Measurements from ENCODE around the gene TAF1A. TPM values are rescaled to one million over a fixed set of nuclear protein-coding genes. Genes with fewer than 3 reads are reported as not detected.
"Not testable (repeated sequence)": the region's sequence is repeated elsewhere in the genome, so short reads cannot be mapped to it uniquely, and the experiment has no call there.

Gene TAF1A
- total and polyA plus RNA-seq, 4 donors = 3.1 to 12.5 (median 6.3) TPM

GRCh38 chr1:222610728-222611127, 21.0 kb upstream of the TAF1A start:
- Histone ChIP-seq H3K9me3 (ENCODE audit: control insufficient read depth, low read length) (no peaks in the 10 kb centered on the region), H3K27ac (ENCODE audit: low read depth in 1 of 2, low read length in 2 of 2) (no peak overlapping the region), H3K27me3 (ENCODE audit: control insufficient read depth in 1 of 2, insufficient read depth in 2 of 2, low read length in 1 of 2) (no peaks in the 10 kb centered on the region), H3K4me3 (ENCODE audit: low read length in 2 of 2) (no peak overlapping the region), H3K36me3 (ENCODE audit: control insufficient read depth in 1 of 2, insufficient read depth in 2 of 2, low read length in 1 of 2) (no peaks in the 10 kb centered on the region), H3K4me1 (ENCODE audit: control insufficient read depth in 1 of 2, insufficient read depth in 2 of 2, low read length in 2 of 2) (no peaks in the 10 kb centered on the region)
- intact Hi-C loops (cut with DNase I) = no loop called here
- WGBS, 2 donors = 78 to 88% methylated on average over 2 of the region's 2 CpGs
- ATAC-seq (ENCODE audit: low FRiP score) (no peak), DNase-seq (no peak)

- ATAC-seq (ENCODE audit: low FRiP score); H3K36me3 ChIP-seq (ENCODE audit: control insufficient read depth in 1 of 2, insufficient read depth in 2 of 2, low read length in 1 of 2); DNase-seq; H3K27me3 ChIP-seq (ENCODE audit: control insufficient read depth in 1 of 2, insufficient read depth in 2 of 2, low read length in 1 of 2); H3K9me3 ChIP-seq (ENCODE audit: control insufficient read depth, low read length); H3K27ac ChIP-seq (ENCODE audit: low read depth in 1 of 2, low read length in 2 of 2); intact Hi-C loops (cut with DNase I); H3K4me1 ChIP-seq (ENCODE audit: control insufficient read depth in 1 of 2, insufficient read depth in 2 of 2, low read length in 2 of 2); H3K4me3 ChIP-seq (ENCODE audit: low read length in 2 of 2): not testable (repeated sequence)
- 36 to 41% methylated on average over 1 of the region's 1 CpG for WGBS, 2 donors
These were observed 19.4 kb upstream of the TAF1A start for GRCh38 chr1:222609111-222609510.

- H3K4me1 ChIP-seq (ENCODE audit: control insufficient read depth in 1 of 2, insufficient read depth in 2 of 2, low read length in 2 of 2) = no peaks in the 10 kb centered on the region
- no peaks in the 10 kb centered on the region for H3K36me3 ChIP-seq (ENCODE audit: control insufficient read depth in 1 of 2, insufficient read depth in 2 of 2, low read length in 1 of 2)
- H3K27ac ChIP-seq (ENCODE audit: low read depth in 1 of 2, low read length in 2 of 2) = no peak overlapping the region
- H3K4me3 ChIP-seq (ENCODE audit: low read length in 2 of 2) = no peak overlapping the region
- intact Hi-C loops (cut with DNase I) = no loop called here
- WGBS, 2 donors = 59 to 71% methylated on average over 1 of the region's 1 CpG
- no peaks in the 10 kb centered on the region for H3K27me3 ChIP-seq (ENCODE audit: control insufficient read depth in 1 of 2, insufficient read depth in 2 of 2, low read length in 1 of 2)
- ATAC-seq (ENCODE audit: low FRiP score) (no peak), DNase-seq (no peak)
- H3K9me3 ChIP-seq (ENCODE audit: control insufficient read depth, low read length) = no peaks in the 10 kb centered on the region
These were observed 17.0 kb upstream of the TAF1A start for GRCh38 chr1:222606757-222607156.

- intact Hi-C loops (cut with DNase I) = no loop called here
- no peak overlapping the region for H3K27ac ChIP-seq (ENCODE audit: low read depth in 1 of 2, low read length in 2 of 2)
- H3K4me3 ChIP-seq (ENCODE audit: low read length in 2 of 2) = no peak overlapping the region
- ATAC-seq (ENCODE audit: low FRiP score) (no peak), DNase-seq (no peak)
- H3K9me3 ChIP-seq (ENCODE audit: control insufficient read depth, low read length) = no peaks in the 10 kb centered on the region
- H3K27me3 ChIP-seq (ENCODE audit: control insufficient read depth in 1 of 2, insufficient read depth in 2 of 2, low read length in 1 of 2) = no peaks in the 10 kb centered on the region
- WGBS, 2 donors = 65 to 78% methylated on average over 3 of the region's 3 CpGs
- no peaks in the 10 kb centered on the region for H3K4me1 ChIP-seq (ENCODE audit: control insufficient read depth in 1 of 2, insufficient read depth in 2 of 2, low read length in 2 of 2)
- H3K36me3 ChIP-seq (ENCODE audit: control insufficient read depth in 1 of 2, insufficient read depth in 2 of 2, low read length in 1 of 2) = no peaks in the 10 kb centered on the region
These were observed 11.5 kb upstream of the TAF1A start for GRCh38 chr1:222601257-222601656.

GRCh38 chr1:222600281-222600680, 10.5 kb upstream of the TAF1A start:
- no peaks in the 10 kb centered on the region for H3K27me3 ChIP-seq (ENCODE audit: control insufficient read depth in 1 of 2, insufficient read depth in 2 of 2, low read length in 1 of 2)
- no peak overlapping the region for H3K27ac ChIP-seq (ENCODE audit: low read depth in 1 of 2, low read length in 2 of 2)
- H3K9me3 ChIP-seq (ENCODE audit: control insufficient read depth, low read length) = no peaks in the 10 kb centered on the region
- 15 to 18% methylated on average over 1 of the region's 1 CpG for WGBS, 2 donors
- intact Hi-C loops (cut with DNase I) = no loop called here
- DNase-seq = no peak
- no peak for ATAC-seq (ENCODE audit: low FRiP score)
- no peaks in the 10 kb centered on the region for H3K36me3 ChIP-seq (ENCODE audit: control insufficient read depth in 1 of 2, insufficient read depth in 2 of 2, low read length in 1 of 2)
- no peak overlapping the region for H3K4me3 ChIP-seq (ENCODE audit: low read length in 2 of 2)
- no peaks in the 10 kb centered on the region for H3K4me1 ChIP-seq (ENCODE audit: control insufficient read depth in 1 of 2, insufficient read depth in 2 of 2, low read length in 2 of 2)

GRCh38 chr1:222596696-222597095, 7.0 kb upstream of the TAF1A start:
- Histone ChIP-seq H3K4me3 (ENCODE audit: low read length in 2 of 2) (no peak overlapping the region), H3K4me1 (ENCODE audit: control insufficient read depth in 1 of 2, insufficient read depth in 2 of 2, low read length in 2 of 2) (no peaks in the 10 kb centered on the region), H3K9me3 (ENCODE audit: control insufficient read depth, low read length) (no peaks in the 10 kb centered on the region), H3K36me3 (ENCODE audit: control insufficient read depth in 1 of 2, insufficient read depth in 2 of 2, low read length in 1 of 2) (no peaks in the 10 kb centered on the region), H3K27me3 (ENCODE audit: control insufficient read depth in 1 of 2, insufficient read depth in 2 of 2, low read length in 1 of 2) (no peaks in the 10 kb centered on the region), H3K27ac (ENCODE audit: low read depth in 1 of 2, low read length in 2 of 2) (no peak overlapping the region)
- DNase-seq (no peak), ATAC-seq (ENCODE audit: low FRiP score) (no peak)
- intact Hi-C loops (cut with DNase I) = no loop called here
- WGBS, 2 donors = 77 to 83% methylated on average over 4 of the region's 4 CpGs

GRCh38 chr1:222594789-222595188, 5.1 kb upstream of the TAF1A start:
- Histone ChIP-seq H3K36me3 (ENCODE audit: control insufficient read depth in 1 of 2, insufficient read depth in 2 of 2, low read length in 1 of 2) (no peaks in the 10 kb centered on the region), H3K4me1 (ENCODE audit: control insufficient read depth in 1 of 2, insufficient read depth in 2 of 2, low read length in 2 of 2) (no peaks in the 10 kb centered on the region), H3K27me3 (ENCODE audit: control insufficient read depth in 1 of 2, insufficient read depth in 2 of 2, low read length in 1 of 2) (no peaks in the 10 kb centered on the region), H3K27ac (ENCODE audit: low read depth in 1 of 2, low read length in 2 of 2) (no peak overlapping the region), H3K9me3 (ENCODE audit: control insufficient read depth, low read length) (no peaks in the 10 kb centered on the region), H3K4me3 (ENCODE audit: low read length in 2 of 2) (no peak overlapping the region)
- intact Hi-C loops (cut with DNase I) = no loop called here
- DNase-seq (no peak), ATAC-seq (ENCODE audit: low FRiP score) (no peak)
- 85 to 86% methylated on average over 3 of the region's 3 CpGs for WGBS, 2 donors

GRCh38 chr1:222592171-222592570, 2.4 kb upstream of the TAF1A start:
- ATAC-seq (ENCODE audit: low FRiP score) (no peak), DNase-seq (no peak)
- Histone ChIP-seq H3K36me3 (ENCODE audit: control insufficient read depth in 1 of 2, insufficient read depth in 2 of 2, low read length in 1 of 2) (no peaks in the 10 kb centered on the region), H3K4me1 (ENCODE audit: control insufficient read depth in 1 of 2, insufficient read depth in 2 of 2, low read length in 2 of 2) (peaks cover 0 to 4% of the 10 kb centered on the region in 2 donors), H3K27ac (ENCODE audit: low read depth in 1 of 2, low read length in 2 of 2) (no peak overlapping the region), H3K4me3 (ENCODE audit: low read length in 2 of 2) (no peak overlapping the region), H3K9me3 (ENCODE audit: control insufficient read depth, low read length) (no peaks in the 10 kb centered on the region), H3K27me3 (ENCODE audit: control insufficient read depth in 1 of 2, insufficient read depth in 2 of 2, low read length in 1 of 2) (no peaks in the 10 kb centered on the region)
- WGBS, 2 donors = 69 to 74% methylated on average over 3 of the region's 3 CpGs
- intact Hi-C loops (cut with DNase I) = no loop called here

GRCh38 chr1:222588135-222588534, 1.6 kb downstream of the TAF1A start:
- Histone ChIP-seq H3K4me3 (ENCODE audit: low read length in 2 of 2) (no peak overlapping the region), H3K27me3 (ENCODE audit: control insufficient read depth in 1 of 2, insufficient read depth in 2 of 2, low read length in 1 of 2) (no peaks in the 10 kb centered on the region), H3K36me3 (ENCODE audit: control insufficient read depth in 1 of 2, insufficient read depth in 2 of 2, low read length in 1 of 2) (no peaks in the 10 kb centered on the region), H3K4me1 (ENCODE audit: control insufficient read depth in 1 of 2, insufficient read depth in 2 of 2, low read length in 2 of 2) (peaks cover 2 to 4% of the 10 kb centered on the region in 2 donors), H3K9me3 (ENCODE audit: control insufficient read depth, low read length) (no peaks in the 10 kb centered on the region), H3K27ac (ENCODE audit: low read depth in 1 of 2, low read length in 2 of 2) (no peak overlapping the region)
- intact Hi-C loops (cut with DNase I) = loop anchor here in 1 of 2 donors (10.0 kb wide), 1 partner anchor 47 kb away; no protein-coding TSS in a partner anchor
- DNase-seq (no peak), ATAC-seq (ENCODE audit: low FRiP score) (no peak)
- 11 to 18% methylated on average over 1 of the region's 1 CpG for WGBS, 2 donors
